B cell (primary cell): ENCODE measurements around the gene MRPL34. TPM values are rescaled to one million over a fixed set of nuclear protein-coding genes. Genes with fewer than 3 reads are reported as not detected.
A peak's percentile ranks its signal among the peaks of the same experiment; 100 is the strongest.

Source experiments
- ATAC-seq: fragments of 200-7000 bp; cut with Tn5 transposase; one replicate; pipeline ENCODE4 v1.10.0; 2021; ENCODE audit warnings: low read depth, mild to moderate bottlenecking, moderate number of reproducible peaks, moderate library complexity
- CTCF ChIA-PET: fragments of 350-600 bp; sonication (Branson Sonifier 250); formaldehyde crosslinking; loops from one replicate; lab custom pipeline; 2021; ENCODE audit warnings: antibody characterized with exemption, inconsistent platforms; lab: Charles Lee
- POLR2A ChIA-PET: fragments of 350-600 bp; sonication (Branson Sonifier 250); formaldehyde crosslinking; loops from one replicate; lab custom pipeline; 2021; ENCODE audit warnings: antibody characterized with exemption; lab: Charles Lee
- DNase-seq: peaks from one replicate; pipeline ENCODE4 v3.0.0; 2013
- H2AFZ ChIP-seq: 2 replicates; pipeline ENCODE4 v1.6.1; 2012; ENCODE audit warnings: mild to moderate bottlenecking, low read depth, low read length; ENCODE audit not compliant: insufficient read depth, poor library complexity, severe bottlenecking
- H3K27ac ChIP-seq, 2 donors: 1 replicate in 1 of 2; 2 replicates in 1 of 2; pipeline ENCODE4 v1.5.1; 2012 to 2013; ENCODE audit warnings: low read length in 2 of 2, mild to moderate bottlenecking in 2 of 2, moderate library complexity in 1 of 2
- H3K27me3 ChIP-seq, 4 experiments: fragments of 200-600 bp in 1 of 4; sonication (generic) in 1 of 4; replicated peaks in 1 of 4; 1 replicate in 2 of 4; 2 replicates in 2 of 4; pipeline versions ENCODE4 v1.6.1 to v1.7.0; 2013 to 2016; ENCODE audit warnings: low read length in 3 of 4, mild to moderate bottlenecking in 2 of 4, mixed read lengths in 1 of 4, moderate library complexity in 1 of 4; ENCODE audit not compliant: insufficient read depth in 4 of 4, control insufficient read depth in 3 of 4; ENCODE audit errors: control extremely low read depth in 1 of 4
- H3K36me3 ChIP-seq, 2 experiments: replicated peaks in 1 of 2; 1 replicate in 1 of 2; 2 replicates in 1 of 2; pipeline versions ENCODE4 v1.6.1 to v1.7.1; 2013; ENCODE audit warnings: low read length in 1 of 2; ENCODE audit not compliant: insufficient read depth in 2 of 2, control insufficient read depth in 1 of 2; ENCODE audit errors: control extremely low read depth in 1 of 2, extremely low read depth in 1 of 2
- H3K4me1 ChIP-seq, 2 donors: fragments of 200-600 bp in 1 of 2; sonication (generic) in 1 of 2; 1 replicate in 1 of 2; 2 replicates in 1 of 2; pipeline versions ENCODE4 v1.5.1 to v1.6.1; 2013 to 2017; ENCODE audit warnings: low read length in 2 of 2; ENCODE audit not compliant: control insufficient read depth in 2 of 2, insufficient read depth in 2 of 2
- H3K4me2 ChIP-seq: replicated peaks from 2 replicates; pipeline ENCODE3; 2012; ENCODE audit warnings: mild to moderate bottlenecking, low read depth, low read length; ENCODE audit not compliant: poor library complexity, severe bottlenecking
- H3K4me3 ChIP-seq, 5 experiments: fragments of 200-600 bp in 1 of 5; sonication (generic) in 1 of 5; 1 replicate in 3 of 5; 2 replicates in 2 of 5; pipeline versions ENCODE4 v1.5.1 to v1.7.0; 2011 to 2016; ENCODE audit warnings: low read length in 4 of 5, mild to moderate bottlenecking in 4 of 5, low read depth in 2 of 5, control low read depth in 1 of 5, moderate library complexity in 1 of 5; ENCODE audit not compliant: insufficient read depth in 1 of 5; ENCODE audit errors: control extremely low read depth in 1 of 5, extremely low read depth in 1 of 5
- H3K79me2 ChIP-seq: fragments of 200-600 bp; sonication (generic); one replicate; pipeline ENCODE4 v1.6.0; 2016; ENCODE audit warnings: low read length; ENCODE audit not compliant: control insufficient read depth, insufficient read depth
- H3K9ac ChIP-seq: fragments of 200-600 bp; sonication (generic); 2 replicates; pipeline ENCODE4 v1.6.1; 2017; ENCODE audit warnings: mild to moderate bottlenecking, low read length, moderate library complexity
- H3K9me3 ChIP-seq, 3 donors: one replicate each; pipeline versions ENCODE4 v1.6.1 to v1.7.1; 2013; ENCODE audit warnings: low read length in 2 of 3; ENCODE audit not compliant: control insufficient read depth in 2 of 3, insufficient read depth in 1 of 3; ENCODE audit errors: control extremely low read depth in 1 of 3
- H4K20me1 ChIP-seq: 2 replicates; pipeline ENCODE4 v1.6.0; 2012; ENCODE audit warnings: mild to moderate bottlenecking, low read length; ENCODE audit not compliant: insufficient read depth, control insufficient read depth, poor library complexity, severe bottlenecking
- H3K27ac Mint-ChIP-seq: one replicate; pipeline ENCODE4 v1.8.0; 2021; ENCODE audit warnings: mixed read lengths
- H3K27me3 Mint-ChIP-seq: one replicate; pipeline ENCODE4 v1.8.0; 2021; ENCODE audit warnings: mixed read lengths
- H3K4me1 Mint-ChIP-seq: one replicate; pipeline ENCODE4 v1.8.0; 2021; ENCODE audit warnings: mixed read lengths
- H3K4me3 Mint-ChIP-seq: one replicate; pipeline ENCODE4 v1.8.0; 2021; ENCODE audit warnings: mixed read lengths
- H3K9me3 Mint-ChIP-seq: one replicate; pipeline ENCODE4 v1.8.0; 2022; ENCODE audit warnings: mixed read lengths; ENCODE audit not compliant: insufficient read depth
- EZH2 ChIP-seq: IDR thresholded peaks from 2 replicates; pipeline ENCODE4 v1.6.1; 2012; ENCODE audit warnings: borderline replicate concordance, low read depth, mild to moderate bottlenecking, moderate library complexity, low read length; ENCODE audit not compliant: insufficient read depth, poor library complexity, severe bottlenecking
- WGBS: methylation state at CpG from one replicate; pipeline ENCODE4 v1.1.5; 2013; ENCODE audit warnings: missing lambda C conversion rate; ENCODE audit not compliant: insufficient coverage; 5-methylcytosine and 5-hydroxymethylcytosine counted together
- intact Hi-C: fragments of 100-400 bp; cut with micrococcal nuclease; formaldehyde crosslinking; loops from one replicate; pipeline ENCODE4 v1.10.0; 2022
- polyA plus RNA-seq: library from polyadenylated mRNA; depleted of rRNA; stranded (reverse); fragments of >200 nt; gene quantifications from 2 replicates; pipeline ENCODE4 v1.2.3, GENCODE V29; 2012
- total RNA-seq, 2 donors: library from RNA; stranded (reverse); fragments of 120-200 nt in 1 of 2; gene quantifications; 1 replicate in 1 of 2; 2 replicates in 1 of 2; pipeline versions ENCODE4 v1.2.3 to v1.2.4, GENCODE V29; 2013 to 2022
- TF ChIP-seq, protein P1 (sequence below): fragments of 200-600 bp; IDR thresholded peaks from one replicate; pipeline ENCODE4 v1.8.0; 2022; ENCODE audit warnings: antibody characterized with exemption, mild to moderate bottlenecking

MRPL34 gene
- total and polyA plus RNA-seq, 2 donors (not counting 1 experiment from before 2014, with no cell fraction given) = 16.5 to 45.7 TPM

DNA sequence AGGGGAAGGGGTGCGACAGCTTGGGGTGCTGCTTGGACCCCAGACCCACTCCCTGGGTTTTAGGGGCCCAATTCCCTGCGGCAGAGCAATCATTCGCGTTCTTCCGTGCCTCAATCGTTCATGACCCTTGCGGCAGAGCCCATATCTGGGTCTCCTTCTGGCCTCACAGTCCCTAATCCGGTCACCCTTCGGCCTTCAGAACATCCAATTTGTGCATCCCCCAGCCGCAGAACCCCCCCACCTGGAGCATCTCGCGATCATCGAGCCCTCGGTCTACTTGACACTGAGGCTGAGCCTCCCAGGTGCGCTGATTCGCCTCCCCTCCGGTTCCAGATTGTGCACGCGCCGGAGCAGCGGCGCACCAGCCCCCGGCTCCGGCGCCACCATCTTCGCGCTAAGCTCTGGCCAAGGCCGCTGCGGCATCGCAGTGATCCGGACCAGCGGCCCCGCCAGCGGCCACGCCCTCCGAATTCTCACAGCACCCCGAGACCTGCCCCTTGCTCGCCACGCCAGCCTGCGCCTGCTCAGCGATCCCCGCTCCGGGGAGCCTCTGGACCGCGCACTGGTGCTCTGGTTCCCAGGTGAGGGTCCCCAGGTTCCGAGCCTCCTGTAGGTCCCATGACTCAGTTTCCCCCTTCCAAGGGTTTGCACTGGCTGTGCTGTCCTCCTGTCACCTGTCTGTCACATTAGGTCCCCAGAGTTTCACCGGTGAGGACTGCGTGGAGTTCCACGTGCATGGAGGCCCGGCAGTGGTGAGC lies 32.2 kb downstream of the MRPL34 start:
- Histone ChIP-seq H3K27me3 (no peaks in the 10 kb centered on the region), H3K27ac (peak overlapping the region in 1 of 2 donors; percentile 63), H3K9ac (peak overlapping the region; percentile 90), H3K4me1 (peaks cover 19 to 33% of the 10 kb centered on the region in 2 donors), H3K79me2 (peaks cover 9% of the 10 kb centered on the region), H3K9me3 (peaks cover 0 to 5% (median 0%) of the 10 kb centered on the region in 3 donors), H2AFZ (peak overlapping the region; percentile 100), H3K4me2 (peak overlapping the region; percentile 99), H3K4me3 (peak overlapping the region; percentile 43 to 97 (median 79)), H4K20me1 (no peaks in the 10 kb centered on the region), H3K36me3 (no peaks in the 10 kb centered on the region)
- intact Hi-C loops = loop anchor here (1.0 kb wide), 7 partner anchors 29 to 131 kb away; partner anchors contain the start of genes BABAM1, BST2, DDA1 and USE1
- WGBS = 7% methylated on average over 50 of the region's 50 CpGs
- POLR2A ChIA-PET = interaction anchor here (0.9 kb wide), 1 partner anchor 81 kb away, joined by 3 read pairs; the partner anchor contains the start of gene MVB12A
- Mint-ChIP-seq H3K4me1 (peaks cover 40% of the 10 kb centered on the region), H3K9me3 (no peaks in the 10 kb centered on the region), H3K4me3 (peak overlapping the region; percentile 92), H3K27ac (peak overlapping the region; percentile 92), H3K27me3 (no peaks in the 10 kb centered on the region)
- CTCF ChIA-PET = interaction anchor here (0.9 kb wide), 1 partner anchor 29 kb away, joined by 3 read pairs; the partner anchor contains the start of gene DDA1
- DNase-seq (no peak), ATAC-seq (no peak)
- no peak for TF ChIP-seq EZH2
- TF ChIP-seq, protein P1, sequence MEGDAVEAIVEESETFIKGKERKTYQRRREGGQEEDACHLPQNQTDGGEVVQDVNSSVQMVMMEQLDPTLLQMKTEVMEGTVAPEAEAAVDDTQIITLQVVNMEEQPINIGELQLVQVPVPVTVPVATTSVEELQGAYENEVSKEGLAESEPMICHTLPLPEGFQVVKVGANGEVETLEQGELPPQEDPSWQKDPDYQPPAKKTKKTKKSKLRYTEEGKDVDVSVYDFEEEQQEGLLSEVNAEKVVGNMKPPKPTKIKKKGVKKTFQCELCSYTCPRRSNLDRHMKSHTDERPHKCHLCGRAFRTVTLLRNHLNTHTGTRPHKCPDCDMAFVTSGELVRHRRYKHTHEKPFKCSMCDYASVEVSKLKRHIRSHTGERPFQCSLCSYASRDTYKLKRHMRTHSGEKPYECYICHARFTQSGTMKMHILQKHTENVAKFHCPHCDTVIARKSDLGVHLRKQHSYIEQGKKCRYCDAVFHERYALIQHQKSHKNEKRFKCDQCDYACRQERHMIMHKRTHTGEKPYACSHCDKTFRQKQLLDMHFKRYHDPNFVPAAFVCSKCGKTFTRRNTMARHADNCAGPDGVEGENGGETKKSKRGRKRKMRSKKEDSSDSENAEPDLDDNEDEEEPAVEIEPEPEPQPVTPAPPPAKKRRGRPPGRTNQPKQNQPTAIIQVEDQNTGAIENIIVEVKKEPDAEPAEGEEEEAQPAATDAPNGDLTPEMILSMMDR = no peak
